AG04449 (cell line): ENCODE results near the gene TRMU.

Experiments
- CTCF ChIA-PET: fragments of 350-600 bp; formaldehyde crosslinking; extraction: SDS; loops from one replicate; lab custom pipeline; 2021; ENCODE audit warnings: antibody characterized with exemption; lab: Yijun Ruan, JAX
- POLR2A ChIA-PET: fragments of 400-600, 350-600 bp; formaldehyde crosslinking; extraction: SDS; loops from one replicate; lab custom pipeline; 2020; ENCODE audit warnings: antibody characterized with exemption, inconsistent platforms; lab: Yijun Ruan, JAX
- DNase-seq: peaks from one replicate; pipeline ENCODE4 v3.0.0-alpha.2; 2010; ENCODE audit warnings: low read depth, low spot score
- H3K4me3 ChIP-seq: 2 replicates; pipeline ENCODE4 v1.5.1; 2011; ENCODE audit warnings: low read depth, mild to moderate bottlenecking, control low read depth, low read length
- TF ChIP-seq, protein P1 (sequence below): IDR thresholded peaks from one replicate; pipeline ENCODE4 v1.5.1; 2011; ENCODE audit warnings: mild to moderate bottlenecking, moderate library complexity, low read length, control low read depth, inconsistent platforms; ENCODE audit not compliant: insufficient read depth; ENCODE audit errors: missing control alignments

The TRMU gene

GRCh38 chr22:46367707-46368191, 32.2 kb downstream of the TRMU start:
- CTCF ChIA-PET: interaction anchor here (0.5 to 8.6 kb wide), 53 partner anchors 9 to 394 kb away, joined by 3 to 284 read pairs (median 4); partner anchors contain the start of genes CELSR1, TBC1D22A and TRMU
- H3K4me3 ChIP-seq: no peak overlapping the region
- POLR2A ChIA-PET: no interaction called here
- no peak for DNase-seq
- TF ChIP-seq, protein P1, sequence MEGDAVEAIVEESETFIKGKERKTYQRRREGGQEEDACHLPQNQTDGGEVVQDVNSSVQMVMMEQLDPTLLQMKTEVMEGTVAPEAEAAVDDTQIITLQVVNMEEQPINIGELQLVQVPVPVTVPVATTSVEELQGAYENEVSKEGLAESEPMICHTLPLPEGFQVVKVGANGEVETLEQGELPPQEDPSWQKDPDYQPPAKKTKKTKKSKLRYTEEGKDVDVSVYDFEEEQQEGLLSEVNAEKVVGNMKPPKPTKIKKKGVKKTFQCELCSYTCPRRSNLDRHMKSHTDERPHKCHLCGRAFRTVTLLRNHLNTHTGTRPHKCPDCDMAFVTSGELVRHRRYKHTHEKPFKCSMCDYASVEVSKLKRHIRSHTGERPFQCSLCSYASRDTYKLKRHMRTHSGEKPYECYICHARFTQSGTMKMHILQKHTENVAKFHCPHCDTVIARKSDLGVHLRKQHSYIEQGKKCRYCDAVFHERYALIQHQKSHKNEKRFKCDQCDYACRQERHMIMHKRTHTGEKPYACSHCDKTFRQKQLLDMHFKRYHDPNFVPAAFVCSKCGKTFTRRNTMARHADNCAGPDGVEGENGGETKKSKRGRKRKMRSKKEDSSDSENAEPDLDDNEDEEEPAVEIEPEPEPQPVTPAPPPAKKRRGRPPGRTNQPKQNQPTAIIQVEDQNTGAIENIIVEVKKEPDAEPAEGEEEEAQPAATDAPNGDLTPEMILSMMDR: peak; percentile 97

DNA sequence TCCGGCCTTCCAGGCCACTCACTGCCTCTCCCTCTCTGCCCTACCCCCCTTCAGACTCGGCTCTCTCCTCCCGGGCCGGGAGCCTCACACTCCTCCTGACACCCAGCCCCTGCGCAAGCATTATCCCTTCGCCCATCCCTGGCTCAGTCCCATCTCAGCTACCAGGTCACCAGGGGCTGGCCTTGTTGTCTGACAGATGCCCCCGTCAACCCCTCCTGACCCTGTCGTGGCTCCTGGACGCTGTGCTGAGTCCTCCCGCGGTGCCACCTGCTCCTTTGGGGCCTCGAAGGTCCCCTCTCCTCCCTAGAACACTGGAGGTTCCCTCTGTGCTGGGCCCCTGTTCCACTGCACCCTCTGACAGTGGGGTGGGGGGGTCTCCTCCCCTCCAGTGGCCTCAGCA, 32.9 kb downstream of the TRMU start:
- DNase-seq: no peak
- CTCF ChIA-PET: interaction anchor here (0.7 to 8.6 kb wide), 34 partner anchors 10 to 393 kb away, joined by 3 to 284 read pairs (median 5); partner anchors contain the start of genes CELSR1, TBC1D22A and TRMU
- no peak overlapping the region for H3K4me3 ChIP-seq
- POLR2A ChIA-PET: no interaction called here
- TF ChIP-seq, protein P1: no peak

- POLR2A ChIA-PET: no interaction called here
- H3K4me3 ChIP-seq: no peak overlapping the region
- DNase-seq: no peak
- TF ChIP-seq, protein P1: no peak
- CTCF ChIA-PET: interaction anchor here (1.1 to 8.6 kb wide), 9 partner anchors 9 to 194 kb away, joined by 3 to 284 read pairs (median 7); partner anchors contain the start of gene CELSR1
These were observed 33.6 kb downstream of the TRMU start for GRCh38 chr22:46368871-46369715.

- POLR2A ChIA-PET: no interaction called here
- CTCF ChIA-PET: interaction anchor here (1.5 to 8.6 kb wide), 2 partner anchors 173 to 193 kb away, joined by 3 to 284 read pairs; partner anchors contain the start of gene CELSR1
These were observed 34.4 kb downstream of the TRMU start for GRCh38 chr22:46369716-46370583.

DNA sequence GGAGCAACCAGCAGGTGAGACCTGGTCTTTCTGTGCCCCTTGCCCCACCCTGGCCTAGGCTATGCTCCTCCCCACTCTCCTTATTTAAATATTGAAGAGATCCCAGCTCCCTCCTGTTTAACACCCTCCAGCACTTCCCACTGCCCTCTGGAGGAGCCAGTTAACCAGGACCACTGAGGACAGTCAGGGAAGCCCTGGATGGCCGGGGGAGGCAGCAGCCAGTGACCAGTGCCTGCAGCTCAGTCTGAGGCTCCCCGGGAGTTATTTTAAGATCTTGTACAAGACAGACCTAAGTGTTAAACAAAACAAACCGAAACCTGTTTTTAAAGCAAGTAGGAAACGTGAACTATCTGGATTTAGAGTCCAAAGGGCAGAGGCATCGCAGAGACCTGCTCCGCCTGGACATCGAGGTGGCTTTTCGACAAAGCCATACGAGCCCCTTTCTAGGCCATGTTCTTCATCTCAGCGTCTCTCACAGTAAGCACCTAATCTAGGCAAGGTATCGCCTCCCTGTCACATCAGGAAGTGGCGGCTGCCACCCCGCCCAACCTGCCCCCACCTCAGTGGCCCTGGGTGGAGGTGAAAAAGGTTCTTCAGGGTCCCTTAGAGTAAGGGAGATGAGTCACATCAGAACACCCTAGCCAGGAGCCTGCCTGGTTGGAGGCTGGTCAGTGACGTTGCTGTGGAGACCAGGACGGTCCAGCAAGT, 35.2 kb downstream of the TRMU start:
- ChIA-PET CTCF (interaction anchor here (1.5 to 8.6 kb wide), 2 partner anchors 172 to 192 kb away, joined by 3 to 284 read pairs; partner anchors contain the start of gene CELSR1), POLR2A (no interaction called here)
- TF ChIP-seq, protein P1: no peak
- DNase-seq: no peak
- H3K4me3 ChIP-seq: no peak overlapping the region

More at GRCh38 chr22:46369716-46370583, 34.4 kb downstream of the TRMU start:
- TF ChIP-seq, protein P1: no peak
- H3K4me3 ChIP-seq: no peak overlapping the region
- DNase-seq: no peak
